K562 (cell line): Measurements from ENCODE around the gene ZSCAN26.

Experiments used
- CTCF ChIP-seq, 3 experiments: IDR thresholded peaks in 2 of 3; conservative IDR thresholded peaks in 1 of 3; 2 replicates each; pipeline ENCODE4 v1.5.1; 2011 to 2012; ENCODE audit warnings: low read length in 3 of 3, mild to moderate bottlenecking in 3 of 3, control low read depth in 2 of 3, improper control_type of control experiment in 1 of 3, inconsistent platforms in 1 of 3, low read depth in 1 of 3, mixed read lengths in 1 of 3, moderate library complexity in 1 of 3; ENCODE audit not compliant: insufficient read depth in 2 of 3
- EP300 ChIP-seq: IDR thresholded peaks from 2 replicates; pipeline ENCODE4 v1.6.1; 2012; ENCODE audit warnings: low read length, improper control_type of control experiment
- POLR2A ChIP-seq: fragments of 450-650 bp; conservative IDR thresholded peaks from 2 replicates; pipeline ENCODE4 v1.6.1; 2016
- PREB ChIP-seq: sonication (generic); formaldehyde crosslinking; IDR thresholded peaks from 2 replicates; pipeline ENCODE4 v1.8.1; 2023; ENCODE audit warnings: mild to moderate bottlenecking, missing genetic modification reagents
- TAF1 ChIP-seq: IDR thresholded peaks from 2 replicates; pipeline ENCODE4 v1.6.1; 2011; ENCODE audit warnings: mild to moderate bottlenecking, low read length, moderate library complexity; ENCODE audit not compliant: insufficient read depth, control insufficient read depth, severe bottlenecking; ENCODE audit errors: extremely low read depth
- THAP12 ChIP-seq: fragments of 250-450 bp; sonication (Bioruptor Pico); IDR thresholded peaks from 2 replicates; pipeline ENCODE4 v1.9.0; 2021; ENCODE audit warnings: mild to moderate bottlenecking, inconsistent platforms
- TOE1 ChIP-seq, 2 experiments: fragments of 450-650 bp in 1 of 2; sonication (generic) in 1 of 2; formaldehyde crosslinking in 1 of 2; IDR thresholded peaks; 2 replicates each; pipeline versions ENCODE4 v1.7.1 to v1.8.0; 2016 to 2022; ENCODE audit warnings: borderline replicate concordance in 2 of 2, mild to moderate bottlenecking in 2 of 2, antibody characterized with exemption in 1 of 2, inconsistent platforms in 1 of 2, low read depth in 1 of 2, missing genetic modification reagents in 1 of 2, moderate library complexity in 1 of 2

GRCh38 chr6:28254121-28254519, 12.8 kb upstream of the ZSCAN26 start:
- no peak for TF ChIP-seq CTCF (IDR thresholded peaks at IDR 0.05 in 2 of 3, conservative IDR thresholded peaks at IDR 0.05 in 1 of 3; ENCODE audit: insufficient read depth in 2 of 3, low read depth in 1 of 3, low read length in 3 of 3)
- TF ChIP-seq POLR2A: no peak
- TF ChIP-seq EP300: no peak
- no peak for TF ChIP-seq TAF1
- no peak for TF ChIP-seq TOE1 (IDR thresholded peaks at IDR 0.05; ENCODE audit: borderline replicate concordance)
- no peak for TF ChIP-seq TOE1 (CRISPR knock-in tag; IDR thresholded peaks at IDR 0.05; ENCODE audit: borderline replicate concordance, low read depth)
- TF ChIP-seq PREB (CRISPR knock-in tag): no peak
- no peak for TF ChIP-seq THAP12 (CRISPR knock-in tag)
